ENCODE data around the gene NEUROD2.

GRCh38 chr17:39579318-39580081, 28.2 kb downstream of the NEUROD2 start:
- TF ChIP-seq POLR2A (IDR thresholded peaks at IDR 0.05) (no peak), EP300 (IDR thresholded peaks at IDR 0.05) (no peak), CTCF (IDR thresholded peaks at IDR 0.05) (no peak), POLR2AphosphoS5 (IDR thresholded peaks at IDR 0.05) (no peak)
